ENCODE results near the gene HFM1.
"Not testable (repeated sequence)": the region's sequence is repeated elsewhere in the genome, so short reads cannot be mapped to it uniquely, and the experiment has no call there.

Gene HFM1

GRCh38 chr1:91428182-91428798, 23.7 kb upstream of the HFM1 start:
- DNase-seq (ENCODE audit: low spot score): peak; percentile 17
- H4K8ac ChIP-seq (ENCODE audit: low read depth, low read length): no peak overlapping the region
- no peaks in the 10 kb centered on the region for H3K36me3 ChIP-seq (replicated peaks in 1 of 2; ENCODE audit: control insufficient read depth in 2 of 2, insufficient read depth in 2 of 2, low read length in 2 of 2)
- H3K4me1 ChIP-seq (ENCODE audit: control insufficient read depth in 2 of 2, insufficient read depth in 1 of 2, low read depth in 1 of 2, low read length in 2 of 2): peaks cover 0 to 6% of the 10 kb centered on the region in 2 donors
- peak overlapping the region; percentile 88 for H2AFZ ChIP-seq (ENCODE audit: low read length)
- H3K27ac ChIP-seq (replicated peaks; ENCODE audit: low read length): no peak overlapping the region
- WGBS, 2 donors (ENCODE audit: extremely low coverage in 2 of 2, insufficient read length in 2 of 2, insufficient replicate concordance in 1 of 2): no CpG with 5 or more reads among the region's 13 CpGs
- H3K4ac ChIP-seq (ENCODE audit: low read length): no peak overlapping the region
- H3K79me1 ChIP-seq (ENCODE audit: low read depth, low read length): no peaks in the 10 kb centered on the region
- no peak overlapping the region for H3K23ac ChIP-seq (ENCODE audit: low read depth, low read length, poor library complexity)
- H3K9ac ChIP-seq (ENCODE audit: low read depth, low read length, poor library complexity): no peak overlapping the region
- H3K4me2 ChIP-seq (ENCODE audit: insufficient read depth, low read length, poor library complexity, severe bottlenecking): peak overlapping the region; percentile 11
- H2BK12ac ChIP-seq (ENCODE audit: low read length): no peak overlapping the region
- no peak overlapping the region for H2AK5ac ChIP-seq (ENCODE audit: low read depth, low read length)
- H3K14ac ChIP-seq (ENCODE audit: low read length): no peak overlapping the region
- H2BK5ac ChIP-seq (ENCODE audit: low read length): no peak overlapping the region
- peak overlapping the region; percentile 19 for H3K18ac ChIP-seq (ENCODE audit: low read length)
- no peak overlapping the region for H2BK15ac ChIP-seq (ENCODE audit: low read length)
- no peak overlapping the region for H3K4me3 ChIP-seq (ENCODE audit: low read length in 2 of 2)
- H3K9me3 ChIP-seq (replicated peaks in 1 of 2; ENCODE audit: control insufficient read depth in 2 of 2, insufficient read depth in 1 of 2, low read depth in 1 of 2, low read length in 2 of 2): no peaks in the 10 kb centered on the region
- H4K91ac ChIP-seq (ENCODE audit: low read depth, low read length, poor library complexity): no peak overlapping the region
- H3K27me3 ChIP-seq (ENCODE audit: control insufficient read depth in 3 of 3, insufficient read depth in 3 of 3, low read depth in 1 of 3, low read length in 3 of 3): peaks cover 0 to 2% (median 0%) of the 10 kb centered on the region in 3 experiments
- no peak overlapping the region for H2BK120ac ChIP-seq (ENCODE audit: low read depth, low read length)

DNA sequence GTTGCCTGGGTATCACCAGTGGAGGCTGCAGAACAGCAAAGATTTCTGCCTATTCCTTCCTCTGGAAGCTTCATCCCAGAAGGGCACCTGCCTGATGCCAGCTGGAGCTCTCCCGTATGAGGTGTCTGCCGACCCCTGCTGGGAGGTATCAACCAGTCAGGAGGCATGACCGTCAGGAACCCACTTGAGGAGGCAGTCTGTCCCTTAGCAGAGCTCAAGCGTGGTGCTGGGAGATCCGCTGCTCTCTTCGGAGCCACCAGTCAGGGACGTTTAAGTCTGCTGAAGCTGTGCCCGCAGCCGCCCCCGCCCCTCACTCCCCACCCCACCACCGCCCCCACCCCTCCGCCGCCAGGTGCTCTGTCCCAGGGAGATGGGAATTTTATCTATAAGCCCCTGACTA, 23.1 kb upstream of the HFM1 start:
- Histone ChIP-seq H3K27me3 (ENCODE audit: control insufficient read depth in 3 of 3, insufficient read depth in 3 of 3, low read depth in 1 of 3, low read length in 3 of 3) (peaks cover 0 to 2% (median 0%) of the 10 kb centered on the region in 3 experiments), H2BK12ac (ENCODE audit: low read length) (no peak overlapping the region), H4K91ac (ENCODE audit: low read depth, low read length, poor library complexity) (no peak overlapping the region), H2AK5ac (ENCODE audit: low read depth, low read length) (no peak overlapping the region), H3K14ac (ENCODE audit: low read length) (no peak overlapping the region), H3K4ac (ENCODE audit: low read length) (no peak overlapping the region), H2AFZ (ENCODE audit: low read length) (peak overlapping the region; percentile 88), H3K4me2 (ENCODE audit: insufficient read depth, low read length, poor library complexity, severe bottlenecking) (no peak overlapping the region), H2BK15ac (ENCODE audit: low read length) (no peak overlapping the region), H3K27ac (replicated peaks; ENCODE audit: low read length) (no peak overlapping the region), H3K9me3 (replicated peaks in 1 of 2; ENCODE audit: control insufficient read depth in 2 of 2, insufficient read depth in 1 of 2, low read depth in 1 of 2, low read length in 2 of 2) (no peaks in the 10 kb centered on the region), H2BK5ac (ENCODE audit: low read length) (no peak overlapping the region), H2BK120ac (ENCODE audit: low read depth, low read length) (no peak overlapping the region), H3K4me1 (ENCODE audit: control insufficient read depth in 2 of 2, insufficient read depth in 1 of 2, low read depth in 1 of 2, low read length in 2 of 2) (peaks cover 0 to 6% of the 10 kb centered on the region in 2 donors), H3K4me3 (ENCODE audit: low read length in 2 of 2) (no peak overlapping the region), H3K9ac (ENCODE audit: low read depth, low read length, poor library complexity) (no peak overlapping the region), H4K8ac (ENCODE audit: low read depth, low read length) (no peak overlapping the region), H3K36me3 (replicated peaks in 1 of 2; ENCODE audit: control insufficient read depth in 2 of 2, insufficient read depth in 2 of 2, low read length in 2 of 2) (no peaks in the 10 kb centered on the region), H3K79me1 (ENCODE audit: low read depth, low read length) (no peaks in the 10 kb centered on the region), H3K18ac (ENCODE audit: low read length) (no peak overlapping the region), H3K23ac (ENCODE audit: low read depth, low read length, poor library complexity) (no peak overlapping the region)
- no CpG with 5 or more reads among the region's 13 CpGs for WGBS, 2 donors (ENCODE audit: extremely low coverage in 2 of 2, insufficient read length in 2 of 2, insufficient replicate concordance in 1 of 2)
- no peak for DNase-seq (ENCODE audit: low spot score)

GRCh38 chr1:91422523-91422922, 17.9 kb upstream of the HFM1 start:
- H3K4ac ChIP-seq (ENCODE audit: low read length); H3K18ac ChIP-seq (ENCODE audit: low read length); H2BK5ac ChIP-seq (ENCODE audit: low read length); H3K14ac ChIP-seq (ENCODE audit: low read length); H3K27me3 ChIP-seq (ENCODE audit: control insufficient read depth in 3 of 3, insufficient read depth in 3 of 3, low read depth in 1 of 3, low read length in 3 of 3); H2AK5ac ChIP-seq (ENCODE audit: low read depth, low read length); H3K9me3 ChIP-seq (replicated peaks in 1 of 2; ENCODE audit: control insufficient read depth in 2 of 2, insufficient read depth in 1 of 2, low read depth in 1 of 2, low read length in 2 of 2); H3K23ac ChIP-seq (ENCODE audit: low read depth, low read length, poor library complexity); H3K79me1 ChIP-seq (ENCODE audit: low read depth, low read length); H4K91ac ChIP-seq (ENCODE audit: low read depth, low read length, poor library complexity); H2BK120ac ChIP-seq (ENCODE audit: low read depth, low read length); H4K8ac ChIP-seq (ENCODE audit: low read depth, low read length); H2BK15ac ChIP-seq (ENCODE audit: low read length); DNase-seq (ENCODE audit: low spot score); H3K36me3 ChIP-seq (replicated peaks in 1 of 2; ENCODE audit: control insufficient read depth in 2 of 2, insufficient read depth in 2 of 2, low read length in 2 of 2); H3K4me1 ChIP-seq (ENCODE audit: control insufficient read depth in 2 of 2, insufficient read depth in 1 of 2, low read depth in 1 of 2, low read length in 2 of 2); H3K4me3 ChIP-seq (ENCODE audit: low read length in 2 of 2); H3K4me2 ChIP-seq (ENCODE audit: insufficient read depth, low read length, poor library complexity, severe bottlenecking); H2AFZ ChIP-seq (ENCODE audit: low read length); H2BK12ac ChIP-seq (ENCODE audit: low read length); H3K9ac ChIP-seq (ENCODE audit: low read depth, low read length, poor library complexity); H3K27ac ChIP-seq (replicated peaks; ENCODE audit: low read length): not testable (repeated sequence)
- no CpG with 5 or more reads among the region's 4 CpGs for WGBS, 2 donors (ENCODE audit: extremely low coverage in 2 of 2, insufficient read length in 2 of 2, insufficient replicate concordance in 1 of 2)

- no peak overlapping the region for H3K4ac ChIP-seq (ENCODE audit: low read length)
- no peak overlapping the region for H3K18ac ChIP-seq (ENCODE audit: low read length)
- no peak overlapping the region for H2BK120ac ChIP-seq (ENCODE audit: low read depth, low read length)
- H2BK15ac ChIP-seq (ENCODE audit: low read length): no peak overlapping the region
- H4K91ac ChIP-seq (ENCODE audit: low read depth, low read length, poor library complexity): no peak overlapping the region
- no peaks in the 10 kb centered on the region for H3K4me1 ChIP-seq (ENCODE audit: control insufficient read depth in 2 of 2, insufficient read depth in 1 of 2, low read depth in 1 of 2, low read length in 2 of 2)
- H3K23ac ChIP-seq (ENCODE audit: low read depth, low read length, poor library complexity): no peak overlapping the region
- no peak overlapping the region for H3K27ac ChIP-seq (replicated peaks; ENCODE audit: low read length)
- no peaks in the 10 kb centered on the region for H3K36me3 ChIP-seq (replicated peaks in 1 of 2; ENCODE audit: control insufficient read depth in 2 of 2, insufficient read depth in 2 of 2, low read length in 2 of 2)
- H3K9me3 ChIP-seq (replicated peaks in 1 of 2; ENCODE audit: control insufficient read depth in 2 of 2, insufficient read depth in 1 of 2, low read depth in 1 of 2, low read length in 2 of 2): no peaks in the 10 kb centered on the region
- no peak overlapping the region for H2BK12ac ChIP-seq (ENCODE audit: low read length)
- peaks cover 0 to 34% (median 0%) of the 10 kb centered on the region in 3 experiments for H3K27me3 ChIP-seq (ENCODE audit: control insufficient read depth in 3 of 3, insufficient read depth in 3 of 3, low read depth in 1 of 3, low read length in 3 of 3)
- no peak overlapping the region for H2BK5ac ChIP-seq (ENCODE audit: low read length)
- H3K14ac ChIP-seq (ENCODE audit: low read length): no peak overlapping the region
- H3K9ac ChIP-seq (ENCODE audit: low read depth, low read length, poor library complexity): no peak overlapping the region
- H3K79me1 ChIP-seq (ENCODE audit: low read depth, low read length): no peaks in the 10 kb centered on the region
- no peak overlapping the region for H3K4me2 ChIP-seq (ENCODE audit: insufficient read depth, low read length, poor library complexity, severe bottlenecking)
- DNase-seq (ENCODE audit: low spot score): no peak
- no peak overlapping the region for H4K8ac ChIP-seq (ENCODE audit: low read depth, low read length)
- no peak overlapping the region for H3K4me3 ChIP-seq (ENCODE audit: low read length in 2 of 2)
- H2AFZ ChIP-seq (ENCODE audit: low read length): no peak overlapping the region
- no peak overlapping the region for H2AK5ac ChIP-seq (ENCODE audit: low read depth, low read length)
These were observed 7.7 kb upstream of the HFM1 start for GRCh38 chr1:91412371-91412770.
